SH-SY5Y (cell line): ENCODE data around the gene OSBPL10.

Experiments used
- GATA2 ChIP-seq: IDR thresholded peaks from 2 replicates; pipeline ENCODE4 v1.6.1; 2011; ENCODE audit warnings: mild to moderate bottlenecking, low read depth, low read length
- GATA3 ChIP-seq: IDR thresholded peaks from 2 replicates; pipeline ENCODE4 v1.6.1; 2011; ENCODE audit warnings: low read depth, mild to moderate bottlenecking, low read length, moderate library complexity

DNA sequence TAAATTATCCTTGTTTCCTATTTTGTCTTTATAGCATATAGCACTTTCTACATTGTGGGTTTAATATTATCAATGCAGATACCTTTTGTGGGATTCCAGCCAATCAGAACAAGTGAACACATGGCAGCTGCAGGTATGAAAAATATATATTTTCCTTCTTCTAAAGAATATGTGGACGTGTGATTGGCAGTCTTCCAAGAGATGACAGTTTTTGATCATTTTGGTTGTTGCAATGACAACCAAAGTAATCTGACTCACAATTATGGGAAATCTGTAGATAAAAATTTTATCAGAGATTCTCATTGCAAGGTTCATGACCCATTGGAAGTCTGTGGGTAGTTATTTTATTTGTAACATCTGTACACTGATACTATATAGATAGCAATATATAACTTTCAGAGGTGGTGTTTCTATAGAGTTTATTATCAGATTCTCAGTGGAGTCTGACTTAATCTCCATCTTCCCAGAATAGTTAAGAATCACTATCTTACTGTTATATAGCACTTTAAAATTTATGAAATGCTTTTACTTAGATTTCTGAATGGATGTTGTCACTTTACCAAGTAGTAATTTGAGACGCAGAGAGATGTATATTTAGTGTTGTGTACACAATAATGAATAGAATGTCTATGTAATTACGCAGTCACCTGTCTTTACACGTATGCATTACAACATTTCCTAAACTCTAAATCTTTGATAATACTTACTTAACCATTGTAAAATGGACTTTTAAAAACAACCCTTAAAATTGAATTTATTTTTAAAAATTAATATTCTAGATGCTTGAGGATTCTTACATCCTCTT, 365.8 kb downstream of the OSBPL10 start:
- TF ChIP-seq GATA2 = no peak
- TF ChIP-seq GATA3 = no peak
